KMS-11 (cell line): Measurements from ENCODE around the gene NUP214.

Experiments used
- H2AFZ ChIP-seq: fragments of 200-600 bp; sonication (generic); 2 replicates; pipeline ENCODE4 v1.6.1; 2016; ENCODE audit warnings: antibody characterized with exemption, mixed run types, low read depth
- H3K27ac ChIP-seq: fragments of 200-600 bp; sonication (generic); 2 replicates; pipeline ENCODE4 v1.6.1; 2016; ENCODE audit warnings: mild to moderate bottlenecking, mixed run types
- H3K27me3 ChIP-seq: fragments of 200-600 bp; sonication (generic); 2 replicates; pipeline ENCODE4 v1.6.1; 2017; ENCODE audit warnings: mild to moderate bottlenecking, low read depth, mixed run types, moderate library complexity; ENCODE audit not compliant: insufficient read depth
- H3K36me3 ChIP-seq: fragments of 200-600 bp; sonication (generic); 2 replicates; pipeline ENCODE4 v1.6.1; 2017; ENCODE audit warnings: mild to moderate bottlenecking, mixed run types; ENCODE audit not compliant: insufficient read depth
- H3K4me1 ChIP-seq: fragments of 200-600 bp; sonication (generic); 2 replicates; pipeline ENCODE4 v1.6.1; 2016; ENCODE audit warnings: mild to moderate bottlenecking, low read depth, mixed run types; ENCODE audit not compliant: poor library complexity, severe bottlenecking
- H3K4me2 ChIP-seq: fragments of 200-600 bp; sonication (generic); 2 replicates; pipeline ENCODE4 v1.7.0; 2016; ENCODE audit warnings: mild to moderate bottlenecking, mixed run types
- H3K4me3 ChIP-seq: fragments of 200-600 bp; sonication (generic); IDR thresholded peaks from 2 replicates; pipeline ENCODE4 v1.6.1; 2017; ENCODE audit warnings: low read depth, low read length, mixed read lengths; ENCODE audit not compliant: insufficient read depth
- H3K79me2 ChIP-seq: fragments of 200-600 bp; sonication (generic); 2 replicates; pipeline ENCODE4 v1.6.1; 2016; ENCODE audit warnings: low read depth, mixed run types; ENCODE audit not compliant: insufficient read depth
- H3K9ac ChIP-seq: fragments of 200-600 bp; sonication (generic); 2 replicates; pipeline ENCODE4 v1.6.1; 2016; ENCODE audit warnings: mild to moderate bottlenecking, mixed run types
- H4K20me1 ChIP-seq: fragments of 200-600 bp; sonication (generic); 2 replicates; pipeline ENCODE4 v1.6.1; 2016; ENCODE audit warnings: mild to moderate bottlenecking, mixed run types; ENCODE audit not compliant: insufficient read depth
- CTCF ChIP-seq: fragments of 200-600 bp; sonication (generic); conservative IDR thresholded peaks from 2 replicates; pipeline ENCODE4 v1.6.1; 2017; ENCODE audit warnings: low read depth, mild to moderate bottlenecking, antibody characterized with exemption, low read length, moderate library complexity, mixed read lengths

NUP214 gene

GRCh38 chr9:131142160-131142559 is 16.8 kb downstream of the NUP214 start:
- Histone ChIP-seq H3K36me3 (peaks cover 6% of the 10 kb centered on the region; the same call in 1 of the 2 replicates), H4K20me1 (no peaks in the 10 kb centered on the region), H3K27me3 (no peaks in the 10 kb centered on the region), H3K9ac (no peak overlapping the region), H3K79me2 (no peaks in the 10 kb centered on the region), H3K27ac (no peak overlapping the region), H3K4me2 (no peak overlapping the region), H3K4me3 (no peak overlapping the region), H3K4me1 (no peaks in the 10 kb centered on the region), H2AFZ (no peak overlapping the region)
- no peak for TF ChIP-seq CTCF

- Histone ChIP-seq H3K4me1 (no peaks in the 10 kb centered on the region), H3K27ac (no peak overlapping the region), H3K27me3 (no peaks in the 10 kb centered on the region), H3K36me3 (peaks cover 6% of the 10 kb centered on the region; the same call in 1 of the 2 replicates), H3K4me3 (no peak overlapping the region), H3K79me2 (no peaks in the 10 kb centered on the region), H3K4me2 (no peak overlapping the region), H4K20me1 (no peaks in the 10 kb centered on the region), H2AFZ (no peak overlapping the region), H3K9ac (no peak overlapping the region)
- TF ChIP-seq CTCF: no peak
Observed at GRCh38 chr9:131144201-131144600, 18.8 kb downstream of the NUP214 start.

DNA sequence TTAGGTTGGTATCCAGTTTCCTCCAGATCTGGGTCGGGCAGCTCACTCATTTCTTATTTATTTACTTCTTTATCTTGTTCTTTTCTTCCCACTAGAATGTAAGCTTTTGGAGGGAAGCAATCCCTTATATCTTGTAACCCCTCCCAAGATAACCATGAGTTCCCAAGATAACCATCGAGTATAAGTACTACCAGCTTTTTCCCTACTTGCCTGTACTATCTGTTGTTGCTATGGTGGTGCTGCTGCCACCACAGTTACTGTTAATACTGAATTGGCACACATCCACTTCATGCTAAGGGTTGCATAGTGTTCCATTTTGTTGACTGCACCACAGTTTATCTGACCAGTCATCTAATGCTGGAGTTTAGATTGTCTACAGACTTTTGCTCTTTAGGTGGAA is 19.9 kb downstream of the NUP214 start:
- H3K36me3 ChIP-seq: peaks cover 6% of the 10 kb centered on the region; the same call in 1 of the 2 replicates

GRCh38 chr9:131146186-131146585 is 20.8 kb downstream of the NUP214 start:
- H3K4me1 ChIP-seq: peaks cover 1% of the 10 kb centered on the region
- no peak overlapping the region for H3K9ac ChIP-seq
- no peak overlapping the region for H3K4me3 ChIP-seq
- no peaks in the 10 kb centered on the region for H3K79me2 ChIP-seq
- H3K27ac ChIP-seq: no peak overlapping the region
- H4K20me1 ChIP-seq: no peaks in the 10 kb centered on the region
- peaks cover 6% of the 10 kb centered on the region; the same call in 1 of the 2 replicates for H3K36me3 ChIP-seq
- H3K4me2 ChIP-seq: no peak overlapping the region
- H2AFZ ChIP-seq: no peak overlapping the region
- H3K27me3 ChIP-seq: no peaks in the 10 kb centered on the region
- no peak for TF ChIP-seq CTCF

More for the DNA sequence above, 19.9 kb downstream of the NUP214 start:
- no peak overlapping the region for H3K27ac ChIP-seq
- TF ChIP-seq CTCF: no peak
- H4K20me1 ChIP-seq: no peaks in the 10 kb centered on the region
- H3K79me2 ChIP-seq: no peaks in the 10 kb centered on the region
- H3K4me3 ChIP-seq: no peak overlapping the region
- H3K9ac ChIP-seq: no peak overlapping the region
- no peaks in the 10 kb centered on the region for H3K4me1 ChIP-seq
- H2AFZ ChIP-seq: no peak overlapping the region
- no peaks in the 10 kb centered on the region for H3K27me3 ChIP-seq
- no peak overlapping the region for H3K4me2 ChIP-seq
